GM18502 (cell line): ENCODE results near the gene EPHA2.

ENCODE experiments used
- ATAC-seq: cut with Tn5 transposase; IDR thresholded peaks from one replicate; pipeline ENCODE4 v1.9.1; 2021; ENCODE audit warnings: mild to moderate bottlenecking; ENCODE audit not compliant: unreplicated experiment, poor library complexity

Gene EPHA2

DNA sequence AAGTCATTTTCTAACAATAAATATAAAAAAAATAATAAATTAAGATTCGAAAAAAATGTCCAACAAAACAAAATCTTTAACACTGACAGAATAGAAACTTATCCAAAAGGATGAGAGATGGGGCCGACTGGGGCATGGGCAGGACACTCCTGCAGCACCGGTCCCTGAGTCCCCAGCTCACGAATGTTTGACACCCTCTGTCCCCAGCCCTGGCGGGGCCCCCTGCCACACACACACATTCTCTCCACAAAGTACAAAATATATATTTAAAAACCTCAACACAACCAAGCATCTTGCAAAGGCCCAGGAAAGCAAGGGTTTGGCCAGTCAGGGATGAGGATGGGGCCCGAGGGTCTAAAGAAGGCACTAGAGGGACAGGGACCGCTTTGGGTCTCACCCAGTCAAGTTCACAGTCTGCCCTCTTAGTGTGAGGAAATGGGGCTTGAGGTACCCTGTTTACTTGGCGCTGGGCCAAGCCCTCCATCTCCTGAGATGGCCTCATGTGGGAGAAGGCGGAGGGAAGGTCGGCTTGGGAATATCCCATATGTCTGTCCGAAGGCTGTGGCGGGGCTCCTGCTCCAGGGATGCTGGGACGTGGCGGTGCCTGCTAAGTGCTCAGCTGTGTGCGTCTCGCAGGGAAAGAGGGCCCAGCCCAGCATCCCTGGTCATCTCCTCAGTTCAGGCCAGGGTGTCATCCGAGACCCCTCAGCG is 31.3 kb downstream of the EPHA2 start:
- no peak for ATAC-seq

GRCh38 chr1:16122916-16123315 is 33.0 kb downstream of the EPHA2 start:
- ATAC-seq, result no peak

DNA sequence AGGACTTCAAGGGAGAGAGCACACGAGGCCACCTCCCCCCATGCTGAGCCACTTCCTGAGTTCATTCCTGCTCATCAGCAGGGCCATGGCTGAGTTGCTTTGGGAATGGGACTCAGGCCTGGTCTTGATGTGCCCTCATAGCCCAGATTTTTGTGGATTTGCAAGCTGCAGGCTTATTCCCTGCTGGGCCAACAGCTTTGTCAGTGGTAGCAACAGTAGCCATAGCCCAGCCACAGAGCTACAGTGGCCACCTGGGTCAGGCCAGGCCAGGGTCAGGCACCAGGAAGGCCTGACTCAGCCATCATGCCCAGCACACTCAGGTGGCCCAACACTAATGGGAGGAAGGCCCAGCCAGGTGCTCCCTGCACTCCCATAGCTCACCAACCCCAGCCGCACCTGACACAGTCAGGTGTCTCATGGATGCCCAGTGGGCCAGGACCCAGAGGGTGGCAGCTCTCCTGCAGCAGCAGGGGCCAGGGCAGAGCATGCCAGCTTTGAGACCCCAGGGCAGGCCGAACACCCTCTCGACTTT is 33.5 kb downstream of the EPHA2 start:
- ATAC-seq, result no peak

- no peak for ATAC-seq
Measured at GRCh38 chr1:16120940-16121410, 34.9 kb downstream of the EPHA2 start.

- ATAC-seq, result no peak
Measured at GRCh38 chr1:16120407-16120806, 35.5 kb downstream of the EPHA2 start.

- ATAC-seq, result no peak
Measured at GRCh38 chr1:16119926-16120325, 35.9 kb downstream of the EPHA2 start.

DNA sequence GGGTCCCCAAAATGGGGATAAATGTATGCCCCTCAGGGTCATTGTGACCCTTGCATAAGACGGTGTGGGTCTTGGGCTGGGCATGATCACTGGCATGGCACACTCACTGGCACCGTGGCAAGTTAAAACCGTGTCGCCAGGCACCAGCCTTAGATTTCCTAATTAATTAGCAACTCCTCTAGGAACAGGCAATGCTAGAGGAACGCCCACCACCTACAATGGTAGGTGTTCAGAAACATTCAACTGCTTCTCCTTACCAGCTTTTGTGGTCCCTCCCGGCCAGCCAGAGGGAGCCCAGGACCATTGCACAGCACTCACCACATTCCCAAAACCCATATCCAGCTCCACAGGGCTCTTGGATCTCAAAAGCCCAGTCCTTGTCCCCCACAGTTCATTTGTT is 36.4 kb downstream of the EPHA2 start:
- no peak for ATAC-seq

GRCh38 chr1:16118706-16119105 is 37.2 kb downstream of the EPHA2 start:
- no peak for ATAC-seq

DNA sequence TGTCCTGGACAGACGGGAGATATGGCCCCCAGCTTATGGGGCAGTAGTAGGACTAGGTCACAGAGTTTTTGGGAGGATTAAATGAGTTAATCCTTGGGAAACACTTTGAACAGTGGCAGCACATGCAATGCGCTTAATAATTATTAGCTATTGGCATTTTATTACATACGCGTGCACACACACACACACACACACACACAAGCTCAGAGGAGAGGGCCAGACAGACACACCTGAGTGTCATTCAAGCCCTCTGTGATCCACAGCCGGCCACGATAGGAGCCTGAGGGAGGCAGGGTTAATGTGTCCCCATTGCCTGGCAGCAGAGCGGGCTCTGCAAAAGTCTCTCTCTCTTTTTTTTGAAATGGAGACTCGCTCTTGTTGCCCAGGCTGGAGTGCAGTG is 37.9 kb downstream of the EPHA2 start:
- no peak for ATAC-seq

DNA sequence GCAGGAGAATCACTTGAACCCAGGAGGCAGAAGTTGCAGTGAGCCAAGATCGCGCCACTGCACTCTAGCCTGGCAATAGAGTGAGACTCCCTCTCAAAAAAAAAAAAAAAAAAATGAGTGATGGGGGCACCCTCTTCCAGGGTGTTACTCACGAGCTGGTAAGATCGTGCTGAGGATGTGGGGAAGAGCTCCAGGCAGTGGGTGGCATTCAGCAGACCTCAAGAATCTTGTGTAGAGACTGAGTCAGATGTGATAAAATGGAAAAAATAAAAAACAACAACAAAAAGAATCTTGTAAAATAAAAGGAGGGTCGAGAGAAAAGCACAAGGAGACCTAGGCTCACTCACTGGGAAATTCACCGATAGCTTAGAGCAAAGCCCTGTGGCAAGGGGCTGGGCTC is 38.5 kb downstream of the EPHA2 start:
- ATAC-seq, result no peak

DNA sequence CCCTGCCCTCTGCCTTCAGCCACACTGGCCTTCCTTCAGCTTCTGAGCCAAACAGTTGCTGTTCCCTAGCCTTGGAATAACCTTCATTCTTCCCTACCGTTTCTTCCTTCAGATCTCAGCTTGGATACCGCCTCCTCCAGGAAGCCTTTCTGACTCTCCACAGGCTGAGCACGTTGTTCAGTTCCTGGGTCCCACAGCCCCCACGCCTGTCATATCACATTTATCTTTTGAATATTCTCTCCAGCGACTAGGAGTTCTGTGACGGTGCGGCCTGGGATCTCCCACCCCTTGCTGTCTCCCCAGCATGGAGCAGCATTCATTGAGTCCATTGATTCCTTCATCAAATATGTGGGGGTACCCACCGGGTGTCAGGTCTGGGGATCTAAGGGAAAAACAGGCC is 39.2 kb downstream of the EPHA2 start:
- no peak for ATAC-seq

GRCh38 chr1:16116002-16116401 is 39.9 kb downstream of the EPHA2 start:
- no peak for ATAC-seq

DNA sequence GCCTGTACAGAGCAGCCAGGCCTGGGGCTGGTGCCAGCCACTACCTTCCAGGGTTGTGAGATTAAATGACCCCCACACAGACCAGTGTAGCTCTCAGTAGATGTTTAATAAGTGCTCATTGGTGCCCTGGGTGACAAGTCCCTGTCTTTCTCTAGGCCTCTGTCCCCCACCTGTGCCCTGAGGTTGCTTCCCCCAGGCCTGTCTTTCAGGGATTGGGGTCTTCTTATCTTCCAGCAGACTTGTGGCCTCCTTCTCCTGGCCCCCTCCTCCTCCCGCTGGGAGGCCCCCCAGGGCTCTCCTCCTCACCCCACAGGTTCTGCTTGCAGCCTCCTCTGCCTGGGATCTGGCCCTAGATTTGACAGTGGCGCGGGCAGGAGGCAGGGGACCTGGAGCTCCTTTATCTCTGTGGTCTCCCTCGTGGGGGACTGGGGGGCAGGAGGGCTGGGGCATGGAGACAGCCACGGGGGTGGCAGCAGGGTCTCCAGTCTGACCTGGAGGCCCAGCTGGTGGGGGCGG is 40.3 kb downstream of the EPHA2 start:
- no peak for ATAC-seq

- no peak for ATAC-seq
Measured at GRCh38 chr1:16114527-16115467, 41.1 kb downstream of the EPHA2 start.

DNA sequence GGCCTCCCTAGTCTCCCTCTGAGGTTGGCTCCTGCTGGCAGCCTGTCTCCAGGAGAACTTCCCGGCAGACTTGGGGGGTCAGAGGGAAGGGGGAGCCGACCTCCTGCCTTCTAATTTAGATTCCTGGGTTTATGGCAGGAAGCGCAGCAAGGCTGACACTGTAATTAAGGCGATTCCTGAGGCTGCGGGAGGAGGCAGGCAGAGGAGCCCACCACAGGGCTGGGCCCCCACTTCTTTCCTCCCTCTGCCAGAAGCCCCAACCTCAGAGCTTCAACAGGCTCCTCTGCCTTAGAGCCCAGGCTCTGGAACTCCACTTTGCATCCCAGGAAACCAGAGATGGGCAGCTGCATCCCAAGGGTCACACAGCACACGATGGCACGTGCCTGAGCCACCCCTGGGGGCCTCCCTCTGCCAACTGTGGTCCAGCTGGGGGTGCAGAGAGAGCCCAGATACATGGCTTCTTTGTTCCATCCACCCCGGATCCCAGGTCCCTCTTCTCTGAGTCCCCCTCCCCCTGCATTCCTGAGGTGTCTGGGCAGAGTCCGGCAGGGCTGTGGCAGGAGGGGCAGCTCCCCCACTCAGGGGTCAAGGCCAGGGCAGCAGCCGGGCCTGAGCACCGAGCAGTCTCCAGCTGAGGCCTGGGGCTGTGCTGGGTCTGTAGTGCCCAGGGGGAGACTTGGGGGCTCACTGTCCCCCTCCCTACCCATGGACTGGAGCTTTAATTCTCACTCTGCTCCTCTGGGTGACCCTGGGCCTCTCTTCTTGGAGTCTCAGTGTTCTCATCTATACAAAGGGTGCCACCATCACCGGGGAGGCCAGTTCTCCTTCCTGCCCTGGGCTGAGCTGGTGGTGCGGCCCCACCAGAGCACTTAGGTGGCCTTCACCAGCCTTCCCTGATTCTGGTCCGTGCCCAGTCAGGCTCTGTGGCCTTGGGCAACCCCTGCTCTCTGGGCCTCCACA is 43.0 kb downstream of the EPHA2 start:
- ATAC-seq, result no peak

DNA sequence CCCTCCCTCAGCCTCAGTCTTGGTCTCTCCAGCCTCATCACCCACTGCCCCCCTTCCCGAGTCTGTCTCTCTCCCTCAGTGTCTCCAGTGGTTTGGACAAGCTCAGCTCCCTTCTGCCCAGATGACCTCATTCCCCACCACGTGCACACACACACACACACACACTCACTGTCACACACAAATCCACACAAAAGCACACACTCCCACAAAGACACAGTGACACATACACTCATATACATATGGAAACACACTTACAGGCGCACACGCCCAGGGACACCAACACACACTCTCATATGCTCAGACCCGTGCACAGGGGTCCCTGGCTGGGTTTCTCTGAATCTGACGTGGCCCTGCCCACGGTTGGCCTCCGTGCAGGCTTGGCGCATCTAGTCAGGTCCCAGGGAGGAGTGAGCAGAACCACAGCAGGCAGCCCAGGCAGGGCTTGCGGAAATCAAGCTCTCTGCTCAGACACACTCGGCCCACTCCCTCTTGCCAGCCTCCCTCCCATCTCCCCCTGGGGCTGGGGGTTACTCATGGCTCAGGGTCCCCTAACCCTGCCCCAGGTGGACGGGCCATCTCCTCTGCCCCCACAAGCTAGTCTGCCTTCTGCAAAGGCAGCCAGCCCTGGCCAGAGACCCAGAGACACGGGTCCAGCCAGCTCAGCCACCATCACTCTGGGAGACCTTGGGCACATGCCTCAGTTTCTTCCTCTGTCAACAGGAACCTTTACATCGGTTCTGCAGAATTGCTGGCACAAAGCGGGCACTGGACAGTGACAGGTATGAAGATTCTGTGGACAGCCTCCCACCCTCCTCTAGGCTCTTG is 43.9 kb downstream of the EPHA2 start:
- ATAC-seq, result no peak

- ATAC-seq, result no peak
Measured at GRCh38 chr1:16110884-16111283, 45.0 kb downstream of the EPHA2 start.

DNA sequence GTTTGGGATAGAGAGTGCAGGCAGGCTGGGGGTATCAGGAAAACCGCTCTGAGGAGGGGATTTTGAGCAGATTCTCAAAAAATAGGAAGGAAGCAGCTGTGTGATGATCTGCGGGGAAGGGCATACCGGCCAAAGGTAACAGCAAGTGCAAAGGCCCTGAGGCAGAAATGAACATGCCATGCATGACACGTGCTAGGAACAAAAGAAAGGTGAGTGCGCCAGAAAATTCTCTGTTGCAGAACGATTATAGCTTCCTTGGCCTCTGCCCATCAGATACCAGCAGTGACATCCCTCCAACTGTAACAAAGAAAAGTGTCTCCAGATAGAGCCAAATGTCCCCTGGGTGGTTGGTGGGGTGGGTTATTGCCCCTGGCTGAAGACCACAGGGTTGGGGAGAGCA is 45.4 kb downstream of the EPHA2 start:
- no peak for ATAC-seq

GRCh38 chr1:16109571-16109970 is 46.3 kb downstream of the EPHA2 start:
- ATAC-seq, result no peak
